GM12878 (cell line): ENCODE data around the gene CSNK2A1.

Experiments used
- BRCA1 ChIP-seq: IDR thresholded peaks from 2 replicates; pipeline ENCODE4 v1.6.1; 2011; ENCODE audit warnings: low read depth, low read length, improper control_type of control experiment
- EP300 ChIP-seq, 2 experiments: fragments of 150-350 bp in 1 of 2; IDR thresholded peaks; 2 replicates each; pipeline ENCODE4 v1.6.1; 2011 to 2012; ENCODE audit warnings: low read depth in 2 of 2, low read length in 2 of 2, borderline replicate concordance in 1 of 2, improper control_type of control experiment in 1 of 2, inconsistent platforms in 1 of 2; ENCODE audit not compliant: control insufficient read depth in 1 of 2
- SRF ChIP-seq, 2 experiments: IDR thresholded peaks; 2 replicates each; pipeline ENCODE4 v1.6.1; 2011; ENCODE audit warnings: low read depth in 2 of 2, low read length in 2 of 2, mild to moderate bottlenecking in 1 of 2, moderate library complexity in 1 of 2
- SUZ12 ChIP-seq: fragments of 200-600 bp; sonication (generic); IDR thresholded peaks from one replicate; pipeline ENCODE4 v1.6.1; 2018; ENCODE audit warnings: antibody characterized with exemption, mild to moderate bottlenecking; ENCODE audit not compliant: unreplicated experiment
- TAF1 ChIP-seq: IDR thresholded peaks from 2 replicates; pipeline ENCODE4 v1.6.1; 2011; ENCODE audit warnings: mild to moderate bottlenecking, low read depth, low read length, borderline replicate concordance
- YY1 ChIP-seq: IDR thresholded peaks from 2 replicates; pipeline ENCODE4 v1.6.1; 2011; ENCODE audit warnings: low read depth, mild to moderate bottlenecking, low read length
- TF ChIP-seq, protein P1 (sequence below), 3 experiments: IDR thresholded peaks in 2 of 3; conservative IDR thresholded peaks in 1 of 3; 2 replicates each; pipeline ENCODE4 v1.5.1; 2011; ENCODE audit warnings: low read depth in 3 of 3, low read length in 3 of 3, mild to moderate bottlenecking in 3 of 3, control low read depth in 2 of 3, moderate library complexity in 2 of 3, inconsistent platforms in 1 of 3, mixed read lengths in 1 of 3; ENCODE audit not compliant: control insufficient read depth in 2 of 3, insufficient read depth in 1 of 3; ENCODE audit errors: extremely low read depth in 1 of 3

DNA sequence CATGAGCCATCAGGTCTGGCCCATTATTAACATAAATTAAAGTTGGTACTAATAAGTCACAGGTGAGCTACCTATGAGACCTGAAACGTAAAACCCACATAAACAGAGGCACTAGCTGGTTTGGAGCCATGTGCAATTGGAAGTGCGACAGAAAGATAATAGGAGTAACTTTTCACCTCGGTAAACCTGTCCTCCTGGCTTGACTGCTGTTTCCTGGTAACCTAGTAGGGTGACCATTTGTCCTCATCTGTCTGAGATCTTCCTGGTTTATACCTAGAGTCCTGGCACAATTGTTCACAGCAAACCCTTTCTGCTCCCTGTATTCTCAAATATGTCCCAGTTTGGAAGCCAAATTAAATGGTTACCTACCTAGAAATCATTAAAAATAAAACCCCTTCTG is 88.6 kb downstream of the CSNK2A1 start:
- TF ChIP-seq SRF (IDR thresholded peaks at IDR 0.05; ENCODE audit: low read depth in 2 of 2, low read length in 2 of 2): no peak
- TF ChIP-seq, protein P1, sequence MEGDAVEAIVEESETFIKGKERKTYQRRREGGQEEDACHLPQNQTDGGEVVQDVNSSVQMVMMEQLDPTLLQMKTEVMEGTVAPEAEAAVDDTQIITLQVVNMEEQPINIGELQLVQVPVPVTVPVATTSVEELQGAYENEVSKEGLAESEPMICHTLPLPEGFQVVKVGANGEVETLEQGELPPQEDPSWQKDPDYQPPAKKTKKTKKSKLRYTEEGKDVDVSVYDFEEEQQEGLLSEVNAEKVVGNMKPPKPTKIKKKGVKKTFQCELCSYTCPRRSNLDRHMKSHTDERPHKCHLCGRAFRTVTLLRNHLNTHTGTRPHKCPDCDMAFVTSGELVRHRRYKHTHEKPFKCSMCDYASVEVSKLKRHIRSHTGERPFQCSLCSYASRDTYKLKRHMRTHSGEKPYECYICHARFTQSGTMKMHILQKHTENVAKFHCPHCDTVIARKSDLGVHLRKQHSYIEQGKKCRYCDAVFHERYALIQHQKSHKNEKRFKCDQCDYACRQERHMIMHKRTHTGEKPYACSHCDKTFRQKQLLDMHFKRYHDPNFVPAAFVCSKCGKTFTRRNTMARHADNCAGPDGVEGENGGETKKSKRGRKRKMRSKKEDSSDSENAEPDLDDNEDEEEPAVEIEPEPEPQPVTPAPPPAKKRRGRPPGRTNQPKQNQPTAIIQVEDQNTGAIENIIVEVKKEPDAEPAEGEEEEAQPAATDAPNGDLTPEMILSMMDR (IDR thresholded peaks at IDR 0.05 in 2 of 3, conservative IDR thresholded peaks at IDR 0.05 in 1 of 3; ENCODE audit: control insufficient read depth in 2 of 3, extremely low read depth in 1 of 3, insufficient read depth in 1 of 3, low read depth in 3 of 3, low read length in 3 of 3): no peak
- no peak for TF ChIP-seq BRCA1
- no peak for TF ChIP-seq EP300 (IDR thresholded peaks at IDR 0.05; ENCODE audit: borderline replicate concordance in 1 of 2, control insufficient read depth in 1 of 2, low read depth in 2 of 2, low read length in 2 of 2)
- TF ChIP-seq SUZ12: no peak
- no peak for TF ChIP-seq YY1
- no peak for TF ChIP-seq TAF1
